ENCODE data around the gene CWC27. TPM values are rescaled to one million over a fixed set of nuclear protein-coding genes. Genes with fewer than 3 reads are reported as not detected.

Gene CWC27
- total and polyA plus RNA-seq, 10 donors = 11.1 to 22.1 (median 15.9) TPM

- no peak for DNase-seq
- H3K27ac ChIP-seq = no peak overlapping the region
- H3K27me3 ChIP-seq (replicated peaks in 1 of 7) = no peaks in the 10 kb centered on the region
- H3K4me3 ChIP-seq = no peak overlapping the region
- H3K9me3 ChIP-seq = no peaks in the 10 kb centered on the region
- H3K36me3 ChIP-seq = peaks cover 0 to 46% (median 7%) of the 10 kb centered on the region in 6 donors
- intact Hi-C loops (cut with DNase I; ENCODE audit: low total_unique reads) = no loop called here
- no peak for TF ChIP-seq POLR2AphosphoS5 (IDR thresholded peaks at IDR 0.05)
- no peak for TF ChIP-seq POLR2A (IDR thresholded peaks at IDR 0.05)
- no peak for TF ChIP-seq CTCF (IDR thresholded peaks at IDR 0.05 in 8 of 11, conservative IDR thresholded peaks at IDR 0.05 in 3 of 11)
- 75 to 99% (median 96%) methylated on average over 4 of the region's 4 CpGs for WGBS, 5 donors
- no peaks in the 10 kb centered on the region for H3K4me1 ChIP-seq
These were observed 19.3 kb upstream of the CWC27 start for GRCh38 chr5:64749385-64749784.

GRCh38 chr5:64754066-64754465, 14.7 kb upstream of the CWC27 start:
- Histone ChIP-seq H3K4me1 (peaks cover 0 to 4% (median 0%) of the 10 kb centered on the region in 6 donors), H3K27me3 (replicated peaks in 1 of 7) (no peaks in the 10 kb centered on the region), H3K36me3 (peaks cover 0 to 43% (median 9%) of the 10 kb centered on the region in 6 donors), H3K27ac (no peak overlapping the region), H3K4me3 (no peak overlapping the region), H3K9me3 (no peaks in the 10 kb centered on the region)
- TF ChIP-seq POLR2A (IDR thresholded peaks at IDR 0.05) = no peak
- TF ChIP-seq POLR2AphosphoS5 (IDR thresholded peaks at IDR 0.05) = no peak
- no peak for TF ChIP-seq CTCF (IDR thresholded peaks at IDR 0.05 in 8 of 11, conservative IDR thresholded peaks at IDR 0.05 in 3 of 11)
- no peak for DNase-seq
- intact Hi-C loops (cut with DNase I; ENCODE audit: low total_unique reads) = no loop called here
- 89 to 100% (median 97%) methylated on average over 2 of the region's 2 CpGs for WGBS, 5 donors

- 85 to 95% (median 92%) methylated on average over 3 of the region's 3 CpGs for WGBS, 5 donors
- DNase-seq = no peak
- TF ChIP-seq POLR2AphosphoS5 (IDR thresholded peaks at IDR 0.05) = no peak
- TF ChIP-seq CTCF (IDR thresholded peaks at IDR 0.05 in 8 of 11, conservative IDR thresholded peaks at IDR 0.05 in 3 of 11) = no peak
- no peak for TF ChIP-seq POLR2A (IDR thresholded peaks at IDR 0.05)
- intact Hi-C loops (cut with DNase I; ENCODE audit: low total_unique reads) = no loop called here
- Histone ChIP-seq H3K27me3 (replicated peaks in 1 of 7) (no peaks in the 10 kb centered on the region), H3K27ac (no peak overlapping the region), H3K36me3 (peaks cover 0 to 61% (median 8%) of the 10 kb centered on the region in 6 donors), H3K4me1 (peaks cover 0 to 40% (median 0%) of the 10 kb centered on the region in 6 donors), H3K9me3 (no peaks in the 10 kb centered on the region), H3K4me3 (no peak overlapping the region)
These were observed 9.8 kb upstream of the CWC27 start for GRCh38 chr5:64758901-64759300.

GRCh38 chr5:64759960-64760660, 8.6 kb upstream of the CWC27 start:
- Histone ChIP-seq H3K27me3 (replicated peaks in 1 of 7) (no peaks in the 10 kb centered on the region), H3K4me1 (peaks cover 0 to 51% (median 2%) of the 10 kb centered on the region in 6 donors), H3K27ac (no peak overlapping the region), H3K4me3 (no peak overlapping the region), H3K9me3 (no peaks in the 10 kb centered on the region), H3K36me3 (peaks cover 0 to 61% (median 10%) of the 10 kb centered on the region in 6 donors)
- WGBS, 5 donors = 81 to 97% (median 93%) methylated on average over 4 of the region's 4 CpGs
- intact Hi-C loops (cut with DNase I; ENCODE audit: low total_unique reads) = no loop called here
- DNase-seq = no peak
- TF ChIP-seq POLR2AphosphoS5 (IDR thresholded peaks at IDR 0.05) = no peak
- TF ChIP-seq POLR2A (IDR thresholded peaks at IDR 0.05) = no peak
- TF ChIP-seq CTCF (IDR thresholded peaks at IDR 0.05 in 8 of 11, conservative IDR thresholded peaks at IDR 0.05 in 3 of 11) = no peak

Measured in spleen (tissue), 11 donors.